Heart left ventricle (tissue), 13 donors: ENCODE results near the gene SLC47A2.

Experiments used
- CTCF ChIP-seq, 12 donors: fragments of 200-600 bp; sonication (generic) in 4 of 12; IDR thresholded peaks; one replicate each; pipeline versions ENCODE4 v1.5.0 to v1.8.0; 2018 to 2022; ENCODE audit warnings: antibody characterized with exemption in 12 of 12, mild to moderate bottlenecking in 5 of 12
- POLR2A ChIP-seq, 2 donors: fragments of 450-650 bp; IDR thresholded peaks; one replicate each; pipeline ENCODE4 v1.6.1; 2017; ENCODE audit warnings: antibody characterized with exemption in 2 of 2, mild to moderate bottlenecking in 2 of 2, moderate library complexity in 2 of 2
- donor health status: ischemic (EF 13 %, LVEDD 7.1; RV severe dilation, severe dysfunction).
- donor health status: DM: no; HTN: yes; CAD: no.
- donor health status: DM: no; HTN: no; CAD: no.
- donor health status: ischemic (EF 25% LVEDD 6.9; RV normal size, moderate dysfunction).
- donor health status: ischemic (EF 25% LVEDD 5.7; RV mildly dilated, moderate dysfunction).
- donor health status: ischemic (EF 35%, LVEDD 5.7; RV mildly dilated, moderate dysfunction).
- donor health status: nonischemic (EF 11% LVEDD 7.7; RV severe dilation, severe dysfunction).
- donor health status: DM: yes; HTN: yes; CAD: no.
- donor health status: PGD.
- donor health status: ischemic (EF 29% LVEDD 5.4; RV normal size, mild dysfunction).
- donor health status: nonischemic (EF 23%, LVEDD 6.1; RV moderate dilation, normal function).

- TF ChIP-seq CTCF (IDR thresholded peaks at IDR 0.05), result peak; percentile 85 to 96 (median 92)
- TF ChIP-seq POLR2A (IDR thresholded peaks at IDR 0.05), result no peak
Measured at GRCh38 chr17:19744922-19745757, 28.8 kb upstream of the SLC47A2 start.
